ENCODE measurements around the gene GPR141.

- TF ChIP-seq, protein P1, sequence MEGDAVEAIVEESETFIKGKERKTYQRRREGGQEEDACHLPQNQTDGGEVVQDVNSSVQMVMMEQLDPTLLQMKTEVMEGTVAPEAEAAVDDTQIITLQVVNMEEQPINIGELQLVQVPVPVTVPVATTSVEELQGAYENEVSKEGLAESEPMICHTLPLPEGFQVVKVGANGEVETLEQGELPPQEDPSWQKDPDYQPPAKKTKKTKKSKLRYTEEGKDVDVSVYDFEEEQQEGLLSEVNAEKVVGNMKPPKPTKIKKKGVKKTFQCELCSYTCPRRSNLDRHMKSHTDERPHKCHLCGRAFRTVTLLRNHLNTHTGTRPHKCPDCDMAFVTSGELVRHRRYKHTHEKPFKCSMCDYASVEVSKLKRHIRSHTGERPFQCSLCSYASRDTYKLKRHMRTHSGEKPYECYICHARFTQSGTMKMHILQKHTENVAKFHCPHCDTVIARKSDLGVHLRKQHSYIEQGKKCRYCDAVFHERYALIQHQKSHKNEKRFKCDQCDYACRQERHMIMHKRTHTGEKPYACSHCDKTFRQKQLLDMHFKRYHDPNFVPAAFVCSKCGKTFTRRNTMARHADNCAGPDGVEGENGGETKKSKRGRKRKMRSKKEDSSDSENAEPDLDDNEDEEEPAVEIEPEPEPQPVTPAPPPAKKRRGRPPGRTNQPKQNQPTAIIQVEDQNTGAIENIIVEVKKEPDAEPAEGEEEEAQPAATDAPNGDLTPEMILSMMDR (IDR thresholded peaks at IDR 0.05; ENCODE audit: low read depth, low read length), result no peak
- no peak for TF ChIP-seq EZH2phosphoT487 (IDR thresholded peaks at IDR 0.05; ENCODE audit: low read depth)
Measured at GRCh38 chr7:37701769-37702168, 18.2 kb downstream of the GPR141 start.
